Measurements from ENCODE around the gene MARCHF3. TPM values are rescaled to one million over a fixed set of nuclear protein-coding genes. Genes with fewer than 3 reads are reported as not detected.

MARCHF3 gene
- total RNA-seq, 1 experiment from 2014 or later, result 16.1 TPM

- TF ChIP-seq ATF6 (CRISPR knock-in tag; IDR thresholded peaks at IDR 0.05), result no peak
- no peak for TF ChIP-seq ZNF281 (CRISPR knock-in tag; IDR thresholded peaks at IDR 0.05)
- no peak for TF ChIP-seq CBFB (CRISPR knock-in tag; IDR thresholded peaks at IDR 0.05; ENCODE audit: low read depth)
- TF ChIP-seq ZNF396 (CRISPR knock-in tag; IDR thresholded peaks at IDR 0.05; ENCODE audit: borderline replicate concordance), result no peak
- TF ChIP-seq ARID4B (CRISPR knock-in tag; IDR thresholded peaks at IDR 0.05; ENCODE audit: borderline replicate concordance), result no peak
- no peak for TF ChIP-seq RORB (CRISPR knock-in tag; IDR thresholded peaks at IDR 0.05)
- TF ChIP-seq CREB1 (CRISPR knock-in tag; IDR thresholded peaks at IDR 0.05), result no peak
- TF ChIP-seq MYBL2 (CRISPR knock-in tag; IDR thresholded peaks at IDR 0.05), result no peak
- TF ChIP-seq CDX4 (CRISPR knock-in tag; IDR thresholded peaks at IDR 0.05; ENCODE audit: borderline replicate concordance), result no peak
- no peak for TF ChIP-seq ZNF416 (CRISPR knock-in tag; IDR thresholded peaks at IDR 0.05)
- no peak for TF ChIP-seq IRF2 (CRISPR knock-in tag; IDR thresholded peaks at IDR 0.05; ENCODE audit: borderline replicate concordance, low read depth)
Measured at GRCh38 chr5:126938466-126938865, 91.9 kb downstream of the MARCHF3 start (continued).

- Mint-ChIP-seq H3K9me3 (no peaks in the 10 kb centered on the region), H3K36me3 (peaks cover 2% of the 10 kb centered on the region; the same call in 1 of the 2 replicates), H3K4me1 (peaks cover 29% of the 10 kb centered on the region), H3K27ac (peak overlapping the region; percentile 70; the same call in 1 of the 2 replicates), H3K27me3 (ENCODE audit: low read depth) (no peaks in the 10 kb centered on the region), H3K4me3 (no peak overlapping the region)
- DNase-seq (ENCODE audit: low spot score) (no peak), ATAC-seq (no peak)
- POLR2A ChIA-PET, result interaction anchor here (0.6 to 1.5 kb wide), 2 partner anchors 12 to 62 kb away, joined by 3 to 6 read pairs; no protein-coding TSS in a partner anchor
- CTCF ChIA-PET, result interaction anchor here (0.7 to 1.0 kb wide), 2 partner anchors 54 to 91 kb away, joined by 3 to 4 read pairs; no protein-coding TSS in a partner anchor
- no peak for TF ChIP-seq USF2 (CRISPR knock-in tag; IDR thresholded peaks at IDR 0.05)
- no peak for TF ChIP-seq E2F4 (CRISPR knock-in tag; IDR thresholded peaks at IDR 0.05; ENCODE audit: borderline replicate concordance, low read depth)
- TF ChIP-seq TCF7 (CRISPR knock-in tag; IDR thresholded peaks at IDR 0.05; ENCODE audit: low read depth), result no peak
- no peak for TF ChIP-seq NFATC4 (CRISPR knock-in tag; IDR thresholded peaks at IDR 0.05)
- no peak for TF ChIP-seq ATF3 (CRISPR knock-in tag; conservative IDR thresholded peaks at IDR 0.05)
- no peak for TF ChIP-seq ZNF416 (CRISPR knock-in tag; IDR thresholded peaks at IDR 0.05)
Measured at GRCh38 chr5:126937771-126938170, 92.6 kb downstream of the MARCHF3 start.

Measured in WTC11 (cell line).